K562 (cell line): ENCODE measurements around the gene JRKL. TPM values are rescaled to one million over a fixed set of nuclear protein-coding genes. Genes with fewer than 3 reads are reported as not detected.

Source experiments
- CBX1 ChIP-seq: sonication (generic); IDR thresholded peaks from 2 replicates; pipeline ENCODE4 v1.6.1; 2016; ENCODE audit warnings: antibody characterized with exemption, low read depth, mild to moderate bottlenecking
- CCNT2 ChIP-seq: IDR thresholded peaks from 2 replicates; pipeline ENCODE4 v1.6.1; 2011; ENCODE audit warnings: borderline replicate concordance, low read depth, mild to moderate bottlenecking, moderate library complexity, mixed read lengths, low read length; ENCODE audit not compliant: insufficient read length; ENCODE audit errors: extremely low read depth
- DACH1 ChIP-seq: fragments of 450-650 bp; IDR thresholded peaks from 2 replicates; pipeline ENCODE4 v1.6.1; 2018; ENCODE audit not compliant: partially characterized antibody
- ETS2 ChIP-seq: IDR thresholded peaks from 2 replicates; pipeline ENCODE4 v1.6.1; 2016; ENCODE audit warnings: borderline replicate concordance, missing genetic modification characterization, mild to moderate bottlenecking, moderate library complexity, missing compliant biosample characterization; ENCODE audit not compliant: poor library complexity, severe bottlenecking
- ETV1 ChIP-seq: fragments of 450-650 bp; conservative IDR thresholded peaks from 2 replicates; pipeline ENCODE4 v1.6.1; 2016; ENCODE audit warnings: missing genetic modification characterization, control low read depth, low read depth, missing compliant biosample characterization
- FOXP1 ChIP-seq: sonication (generic); formaldehyde crosslinking; IDR thresholded peaks from 2 replicates; pipeline ENCODE4 v1.8.0; 2022; ENCODE audit warnings: mild to moderate bottlenecking, missing genetic modification reagents
- GATAD2A ChIP-seq: fragments of 450-650 bp; IDR thresholded peaks from 2 replicates; pipeline ENCODE4 v1.6.1; 2017
- HDGF ChIP-seq: fragments of 450-650 bp; IDR thresholded peaks from 2 replicates; pipeline ENCODE4 v1.6.1; 2016
- KDM4B ChIP-seq, 2 experiments: fragments of 450-650 bp in 1 of 2; sonication (generic) in 1 of 2; IDR thresholded peaks; 2 replicates each; pipeline ENCODE4 v1.6.1; 2016 to 2017; ENCODE audit warnings: borderline replicate concordance in 2 of 2, antibody characterized with exemption in 1 of 2, low read depth in 1 of 2, mild to moderate bottlenecking in 1 of 2
- NR2C1 ChIP-seq, 2 experiments: fragments of 450-650 bp; IDR thresholded peaks; 2 replicates each; pipeline ENCODE4 v1.6.1; 2017; ENCODE audit warnings: mild to moderate bottlenecking in 2 of 2, antibody characterized with exemption in 1 of 2, inconsistent platforms in 1 of 2, missing compliant biosample characterization in 1 of 2, missing genetic modification characterization in 1 of 2
- POLR2AphosphoS2 ChIP-seq: IDR thresholded peaks from 2 replicates; pipeline ENCODE4 v1.6.1; 2012; ENCODE audit warnings: low read length, improper control_type of control experiment
- POLR2G ChIP-seq: fragments of 200-400 bp; formaldehyde crosslinking; IDR thresholded peaks from 2 replicates; pipeline ENCODE4 v1.6.1; 2017; ENCODE audit warnings: low read depth, mild to moderate bottlenecking, antibody characterized with exemption, low read length, moderate library complexity
- POU5F1 ChIP-seq: fragments of 150-350 bp; IDR thresholded peaks from 2 replicates; pipeline ENCODE4 v1.6.1; 2014; ENCODE audit warnings: borderline replicate concordance, low read length, low read depth, mild to moderate bottlenecking; ENCODE audit not compliant: partially characterized antibody
- RAD51 ChIP-seq: fragments of 450-650 bp; IDR thresholded peaks from 2 replicates; pipeline ENCODE4 v1.7.1; 2016; ENCODE audit warnings: low read depth, mild to moderate bottlenecking, borderline replicate concordance
- TAF15 ChIP-seq: fragments of 200-400 bp; formaldehyde crosslinking; IDR thresholded peaks from 2 replicates; pipeline ENCODE4 v1.6.1; 2017; ENCODE audit warnings: mild to moderate bottlenecking, low read depth, low read length, moderate library complexity
- ZC3H11A ChIP-seq: IDR thresholded peaks from 2 replicates; pipeline ENCODE4 v1.6.1; 2012; ENCODE audit warnings: low read depth, low read length, improper control_type of control experiment
- ZNF507 ChIP-seq: conservative IDR thresholded peaks from 2 replicates; pipeline ENCODE4 v1.6.1; 2017; ENCODE audit warnings: missing genetic modification characterization, missing compliant biosample characterization
- polyA plus RNA-seq, 8 experiments: library from polyadenylated mRNA; depleted of rRNA in 4 of 8; stranded (reverse) in 5 of 8; unstranded in 3 of 8; fragments of >200 nt; fragmentation: Nextera tagmentation in 2 of 8; fragmentation: Illumina TruSeq in 1 of 8; extraction: Ambion mirVana in 2 of 8; extraction: Trizol in 1 of 8; gene quantifications; 2 replicates each; pipeline versions ENCODE4 v1.2.1 to v1.2.3, GENCODE V29; 2011 to 2014; ENCODE audit warnings: inconsistent platforms in 1 of 8, missing spikeins in 1 of 8
- total RNA-seq, 7 experiments: library from RNA; depleted of rRNA in 6 of 7; stranded (reverse); fragments of >200 nt in 6 of 7; fragmentation: Illumina TruSeq in 2 of 7; extraction: Trizol in 2 of 7; gene quantifications; 2 replicates each; pipeline versions ENCODE4 v1.2.1 to v1.2.3, GENCODE V29; 2011 to 2021; ENCODE audit warnings: low replicate concordance in 1 of 7
- TF ChIP-seq, protein P1 (sequence below): sonication (generic); formaldehyde crosslinking; IDR thresholded peaks from 2 replicates; pipeline ENCODE4 v1.8.0; 2022; ENCODE audit warnings: missing genetic modification reagents, mild to moderate bottlenecking, moderate library complexity, borderline replicate concordance
- TF ChIP-seq, protein P2 (sequence below): fragments of 200-800 bp; sonication (Bioruptor generic); IDR thresholded peaks from 2 replicates; pipeline ENCODE4 v1.6.1; 2017; ENCODE audit warnings: missing genetic modification characterization, missing compliant biosample characterization
- TF ChIP-seq, protein P3 (sequence below): fragments of 450-650 bp; formaldehyde crosslinking; IDR thresholded peaks from 2 replicates; pipeline ENCODE4 v1.4.0; 2020; ENCODE audit warnings: mild to moderate bottlenecking, moderate library complexity
- TF ChIP-seq, protein P4 (sequence below): fragments of 450-650 bp; conservative IDR thresholded peaks from 2 replicates; pipeline ENCODE4 v1.6.1; 2016; ENCODE audit warnings: missing genetic modification characterization, low read depth, mild to moderate bottlenecking, control low read depth, missing compliant biosample characterization

JRKL gene
- total and polyA plus RNA-seq, 9 of the 15 experiments (the other 6 are each of a cell fraction or from before 2014, with no cell fraction given) = 4.5 to 14.8 (median 8.5) TPM

DNA sequence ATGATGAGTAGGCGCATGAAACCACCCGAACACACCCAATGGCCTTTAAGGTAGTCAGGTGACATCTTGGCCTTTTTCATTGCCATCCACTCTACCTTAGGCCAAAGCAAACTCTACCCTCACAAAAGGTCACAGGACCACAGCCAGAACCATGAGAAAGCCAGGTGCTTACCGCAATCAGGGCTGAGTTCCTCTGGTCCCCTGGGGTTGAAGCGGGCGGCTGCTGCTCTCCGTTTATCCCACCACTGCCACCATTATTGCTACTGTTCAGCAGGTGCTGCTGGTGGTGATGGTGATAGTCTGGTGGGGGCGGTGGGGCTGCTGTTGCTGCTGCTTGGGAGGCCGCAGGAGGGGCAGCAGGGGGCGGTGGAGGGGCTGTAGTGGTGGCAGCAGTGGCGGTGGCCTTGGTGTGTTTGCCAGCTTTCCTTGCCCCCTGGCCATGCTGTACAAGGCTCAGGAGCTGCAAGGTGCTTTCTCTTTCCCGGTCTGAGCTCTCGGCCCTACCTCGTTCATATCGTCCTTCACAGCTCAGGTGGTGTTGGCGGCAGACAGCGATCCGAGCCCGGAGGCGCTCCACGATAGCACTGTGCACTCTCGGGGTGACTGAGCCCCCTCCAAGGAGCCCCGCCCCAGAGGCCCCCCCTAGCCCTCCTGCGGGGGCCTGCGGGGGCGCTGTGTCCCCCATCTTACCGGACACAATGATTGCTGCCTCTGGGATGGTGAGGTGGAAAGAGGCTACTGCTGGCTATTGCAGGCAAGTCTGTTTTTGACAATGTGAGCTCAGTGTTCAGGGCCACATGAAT is 48.4 kb upstream of the JRKL start (continued):
- TF ChIP-seq NR2C1 (IDR thresholded peaks at IDR 0.05) (no peak), NR2C1 (tag; IDR thresholded peaks at IDR 0.05) (no peak), POLR2AphosphoS2 (no peak), ZNF507 (tag) (no peak), ZC3H11A (no peak), DACH1 (no peak), RAD51 (0 out of 2 replicates have a peak, but pooled peaks have one; percentile 22), TAF15 (no peak), GATAD2A (0 out of 2 replicates have a peak, but pooled peaks have one; percentile 79), POU5F1 (no peak), POLR2G (0 out of 2 replicates have a peak, but pooled peaks have one; percentile 55), KDM4B (IDR thresholded peaks at IDR 0.05; ENCODE audit: borderline replicate concordance in 2 of 2, low read depth in 1 of 2) (peak in 1 of 2 experiments; percentile 85; a peak in 1 of 4 replicates), ETV1 (tag) (peak; percentile 40; the same call in 1 of the 2 replicates), CCNT2 (peak; percentile 66), ETS2 (no peak), FOXP1 (CRISPR knock-in tag) (peak; percentile 66; the same call in 1 of the 2 replicates), CBX1 (peak; percentile 44; the same call in 1 of the 2 replicates), HDGF (peak; percentile 61; the same call in 1 of the 2 replicates)
- TF ChIP-seq, protein P1, sequence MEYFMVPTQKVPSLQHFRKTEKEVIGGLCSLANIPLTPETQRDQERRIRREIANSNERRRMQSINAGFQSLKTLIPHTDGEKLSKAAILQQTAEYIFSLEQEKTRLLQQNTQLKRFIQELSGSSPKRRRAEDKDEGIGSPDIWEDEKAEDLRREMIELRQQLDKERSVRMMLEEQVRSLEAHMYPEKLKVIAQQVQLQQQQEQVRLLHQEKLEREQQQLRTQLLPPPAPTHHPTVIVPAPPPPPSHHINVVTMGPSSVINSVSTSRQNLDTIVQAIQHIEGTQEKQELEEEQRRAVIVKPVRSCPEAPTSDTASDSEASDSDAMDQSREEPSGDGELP = peak; percentile 57; the same call in 1 of the 2 replicates
- TF ChIP-seq, protein P2, sequence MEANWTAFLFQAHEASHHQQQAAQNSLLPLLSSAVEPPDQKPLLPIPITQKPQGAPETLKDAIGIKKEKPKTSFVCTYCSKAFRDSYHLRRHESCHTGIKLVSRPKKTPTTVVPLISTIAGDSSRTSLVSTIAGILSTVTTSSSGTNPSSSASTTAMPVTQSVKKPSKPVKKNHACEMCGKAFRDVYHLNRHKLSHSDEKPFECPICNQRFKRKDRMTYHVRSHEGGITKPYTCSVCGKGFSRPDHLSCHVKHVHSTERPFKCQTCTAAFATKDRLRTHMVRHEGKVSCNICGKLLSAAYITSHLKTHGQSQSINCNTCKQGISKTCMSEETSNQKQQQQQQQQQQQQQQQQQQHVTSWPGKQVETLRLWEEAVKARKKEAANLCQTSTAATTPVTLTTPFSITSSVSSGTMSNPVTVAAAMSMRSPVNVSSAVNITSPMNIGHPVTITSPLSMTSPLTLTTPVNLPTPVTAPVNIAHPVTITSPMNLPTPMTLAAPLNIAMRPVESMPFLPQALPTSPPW (CRISPR knock-in tag) = peak; percentile 100
- TF ChIP-seq, protein P3, sequence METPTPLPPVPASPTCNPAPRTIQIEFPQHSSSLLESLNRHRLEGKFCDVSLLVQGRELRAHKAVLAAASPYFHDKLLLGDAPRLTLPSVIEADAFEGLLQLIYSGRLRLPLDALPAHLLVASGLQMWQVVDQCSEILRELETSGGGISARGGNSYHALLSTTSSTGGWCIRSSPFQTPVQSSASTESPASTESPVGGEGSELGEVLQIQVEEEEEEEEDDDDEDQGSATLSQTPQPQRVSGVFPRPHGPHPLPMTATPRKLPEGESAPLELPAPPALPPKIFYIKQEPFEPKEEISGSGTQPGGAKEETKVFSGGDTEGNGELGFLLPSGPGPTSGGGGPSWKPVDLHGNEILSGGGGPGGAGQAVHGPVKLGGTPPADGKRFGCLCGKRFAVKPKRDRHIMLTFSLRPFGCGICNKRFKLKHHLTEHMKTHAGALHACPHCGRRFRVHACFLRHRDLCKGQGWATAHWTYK = peak; percentile 67; the same call in 1 of the 2 replicates
- TF ChIP-seq, protein P4, sequence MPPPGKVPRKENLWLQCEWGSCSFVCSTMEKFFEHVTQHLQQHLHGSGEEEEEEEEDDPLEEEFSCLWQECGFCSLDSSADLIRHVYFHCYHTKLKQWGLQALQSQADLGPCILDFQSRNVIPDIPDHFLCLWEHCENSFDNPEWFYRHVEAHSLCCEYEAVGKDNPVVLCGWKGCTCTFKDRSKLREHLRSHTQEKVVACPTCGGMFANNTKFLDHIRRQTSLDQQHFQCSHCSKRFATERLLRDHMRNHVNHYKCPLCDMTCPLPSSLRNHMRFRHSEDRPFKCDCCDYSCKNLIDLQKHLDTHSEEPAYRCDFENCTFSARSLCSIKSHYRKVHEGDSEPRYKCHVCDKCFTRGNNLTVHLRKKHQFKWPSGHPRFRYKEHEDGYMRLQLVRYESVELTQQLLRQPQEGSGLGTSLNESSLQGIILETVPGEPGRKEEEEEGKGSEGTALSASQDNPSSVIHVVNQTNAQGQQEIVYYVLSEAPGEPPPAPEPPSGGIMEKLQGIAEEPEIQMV (tag) = no peak
